Fibroblast of pulmonary artery (primary cell): ENCODE measurements around the gene IL34.
A peak's percentile ranks its signal among the peaks of the same experiment; 100 is the strongest.

Experiments used
- DNase-seq: peaks from one replicate; pipeline ENCODE4 v3.0.0-alpha.2; 2010; ENCODE audit warnings: low read depth
- H3K4me3 ChIP-seq: replicated peaks from 2 replicates; pipeline ENCODE4 v1.5.1; 2011; ENCODE audit warnings: low read depth, mild to moderate bottlenecking, control low read depth, low read length, moderate library complexity
- TF ChIP-seq, protein P1 (sequence below): IDR thresholded peaks from 2 replicates; pipeline ENCODE4 v1.5.1; 2011; ENCODE audit warnings: mild to moderate bottlenecking, control low read depth, low read length, inconsistent platforms; ENCODE audit errors: missing control alignments

IL34 gene

DNA sequence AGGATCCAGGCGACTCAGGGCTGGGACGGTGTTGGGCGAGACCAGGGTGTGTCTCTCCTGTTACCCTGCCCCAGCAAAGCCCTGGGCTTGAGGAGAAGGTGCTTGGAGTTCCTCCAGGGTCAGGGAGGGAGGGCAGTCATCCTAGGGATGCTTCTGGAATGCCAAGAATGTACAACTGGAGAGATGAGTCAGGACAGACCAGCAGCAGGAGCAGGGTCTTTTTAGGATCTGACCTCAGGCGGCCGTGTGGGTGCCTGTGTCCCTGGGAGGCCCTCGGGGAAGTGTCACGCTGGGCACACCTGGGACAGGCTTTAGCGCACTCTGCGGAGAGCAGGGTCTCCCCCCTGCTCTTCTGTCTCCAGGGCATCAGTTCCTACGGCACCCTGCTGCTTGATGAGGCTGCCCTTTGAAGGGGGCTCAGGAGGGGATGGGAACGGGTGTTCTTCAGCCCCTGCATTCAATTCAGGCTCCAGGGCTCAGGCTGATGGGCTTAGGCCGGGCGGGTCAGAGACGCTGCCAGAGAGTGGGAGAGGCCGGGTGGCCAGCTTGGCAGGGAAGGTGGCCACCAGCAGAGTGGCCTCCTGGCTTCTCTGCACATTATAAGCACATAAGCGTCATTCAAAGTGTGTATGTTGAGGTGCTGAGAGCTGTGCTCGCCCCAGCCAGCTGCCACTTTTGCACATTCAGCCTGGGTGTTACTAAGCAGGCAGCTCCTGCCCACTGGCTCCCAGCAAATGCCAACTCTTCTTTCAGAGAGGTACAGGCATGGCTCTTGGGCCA, 47.9 kb downstream of the IL34 start:
- no peak overlapping the region for H3K4me3 ChIP-seq
- TF ChIP-seq, protein P1, sequence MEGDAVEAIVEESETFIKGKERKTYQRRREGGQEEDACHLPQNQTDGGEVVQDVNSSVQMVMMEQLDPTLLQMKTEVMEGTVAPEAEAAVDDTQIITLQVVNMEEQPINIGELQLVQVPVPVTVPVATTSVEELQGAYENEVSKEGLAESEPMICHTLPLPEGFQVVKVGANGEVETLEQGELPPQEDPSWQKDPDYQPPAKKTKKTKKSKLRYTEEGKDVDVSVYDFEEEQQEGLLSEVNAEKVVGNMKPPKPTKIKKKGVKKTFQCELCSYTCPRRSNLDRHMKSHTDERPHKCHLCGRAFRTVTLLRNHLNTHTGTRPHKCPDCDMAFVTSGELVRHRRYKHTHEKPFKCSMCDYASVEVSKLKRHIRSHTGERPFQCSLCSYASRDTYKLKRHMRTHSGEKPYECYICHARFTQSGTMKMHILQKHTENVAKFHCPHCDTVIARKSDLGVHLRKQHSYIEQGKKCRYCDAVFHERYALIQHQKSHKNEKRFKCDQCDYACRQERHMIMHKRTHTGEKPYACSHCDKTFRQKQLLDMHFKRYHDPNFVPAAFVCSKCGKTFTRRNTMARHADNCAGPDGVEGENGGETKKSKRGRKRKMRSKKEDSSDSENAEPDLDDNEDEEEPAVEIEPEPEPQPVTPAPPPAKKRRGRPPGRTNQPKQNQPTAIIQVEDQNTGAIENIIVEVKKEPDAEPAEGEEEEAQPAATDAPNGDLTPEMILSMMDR, result no peak
- peak; percentile 71 for DNase-seq

DNA sequence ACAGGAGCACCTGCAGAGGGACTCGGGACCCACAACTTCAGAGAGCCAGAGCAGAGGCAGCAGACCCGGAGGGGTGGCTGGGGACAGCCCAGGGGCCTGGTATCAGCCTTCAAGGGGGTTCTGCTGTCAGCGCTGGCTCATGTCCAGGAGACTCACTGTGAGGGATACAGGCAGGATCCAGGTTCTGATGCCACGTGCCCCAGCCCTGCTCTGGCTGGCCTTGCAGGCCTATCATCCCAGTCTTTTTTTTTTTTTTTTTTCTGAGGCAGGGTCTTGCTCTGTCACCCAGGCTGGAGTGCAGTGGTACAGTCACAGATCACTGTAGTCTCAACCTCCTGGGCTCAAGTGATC, 48.5 kb downstream of the IL34 start:
- no peak for DNase-seq
- H3K4me3 ChIP-seq, result no peak overlapping the region
- TF ChIP-seq, protein P1, result no peak

DNA sequence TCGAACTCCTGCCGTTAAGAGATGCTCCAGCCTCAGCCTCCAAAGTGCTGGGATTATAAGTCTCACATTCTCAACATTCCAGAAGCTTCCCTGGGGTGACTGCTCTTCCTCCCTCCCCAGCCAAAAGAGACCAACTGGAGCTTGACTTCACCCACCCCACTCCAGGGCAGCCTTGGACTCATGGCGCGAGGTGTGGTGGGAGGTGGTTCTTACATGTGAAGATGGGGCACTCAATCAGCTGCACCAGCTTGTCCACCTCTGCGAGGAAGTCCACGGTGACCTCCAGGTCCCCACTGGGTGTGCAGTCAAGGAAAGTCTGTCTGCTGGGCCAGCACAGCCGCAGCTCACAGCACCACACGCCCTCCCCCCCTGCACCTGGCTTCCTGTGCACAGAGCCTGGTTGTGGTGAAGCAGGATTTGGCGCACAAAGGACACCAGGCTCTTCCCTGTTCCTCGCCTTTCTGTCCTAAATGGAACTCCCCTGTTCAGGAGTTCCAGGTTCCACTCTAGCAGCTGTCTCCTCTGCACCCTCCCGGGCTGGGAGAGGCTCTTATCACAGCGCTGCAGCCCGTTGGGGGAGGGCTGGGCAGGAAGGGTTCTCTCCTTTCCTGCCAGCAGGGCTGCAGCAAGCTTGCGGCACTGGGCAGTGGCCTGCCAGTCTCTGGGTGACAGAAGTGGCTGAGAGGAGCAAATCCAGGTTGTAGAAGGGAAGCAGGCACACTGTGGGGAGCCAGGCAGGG, 49.1 kb downstream of the IL34 start:
- no peak for DNase-seq
- no peak overlapping the region for H3K4me3 ChIP-seq
- TF ChIP-seq, protein P1, result no peak

DNA sequence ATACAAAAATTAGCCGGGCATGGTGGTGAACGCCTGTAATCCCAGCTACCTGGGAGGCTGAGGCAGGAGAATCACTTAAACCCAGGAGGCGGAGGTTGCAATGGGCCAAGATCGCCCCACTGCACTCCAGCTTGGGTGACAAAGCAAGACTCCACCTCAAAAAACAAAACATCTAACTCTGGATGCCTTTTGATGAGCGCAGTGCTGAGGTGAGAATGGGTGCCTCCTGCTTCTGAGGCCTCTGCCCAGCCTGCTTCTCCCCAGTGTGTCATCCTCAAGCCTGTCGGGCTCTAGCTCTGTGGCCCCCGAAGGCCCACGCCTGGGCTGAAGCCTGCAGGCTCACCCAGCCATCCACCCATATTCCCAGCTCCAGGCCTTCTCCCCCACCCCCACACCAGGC, 50.0 kb downstream of the IL34 start:
- no peak for DNase-seq
- H3K4me3 ChIP-seq, result no peak overlapping the region
- TF ChIP-seq, protein P1, result no peak

DNA sequence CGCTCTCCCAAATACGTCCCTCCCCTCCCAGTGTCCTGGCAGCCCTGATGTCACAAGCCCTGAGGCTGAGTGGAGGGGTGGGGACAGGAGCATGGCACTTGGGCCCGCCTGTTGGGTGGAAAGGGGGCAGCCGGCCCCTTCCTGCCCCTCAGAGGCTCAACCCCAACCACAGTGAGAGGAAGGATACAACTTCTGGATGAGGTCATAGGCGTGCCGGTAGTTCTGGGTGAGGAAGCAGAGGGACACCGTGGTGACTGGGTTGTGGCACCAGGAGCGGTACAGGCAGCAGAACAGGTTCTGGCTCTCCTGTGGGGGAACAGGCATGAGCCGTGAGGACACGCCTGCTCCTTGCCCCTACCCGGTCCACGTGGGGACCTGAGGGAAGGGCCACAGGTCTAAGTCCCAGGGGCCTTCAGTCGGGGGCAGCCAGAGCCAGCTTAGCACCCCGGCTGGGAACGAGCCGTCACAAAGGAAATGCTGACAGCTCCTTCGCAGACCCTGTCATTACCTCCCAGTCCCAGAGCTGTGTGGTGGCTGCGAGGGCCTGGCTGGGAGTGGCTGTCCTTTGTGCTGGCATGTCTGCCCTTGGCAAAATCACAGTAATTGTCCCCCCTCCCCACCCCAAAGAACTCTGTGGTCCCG, 50.7 kb downstream of the IL34 start:
- H3K4me3 ChIP-seq, result no peak overlapping the region
- TF ChIP-seq, protein P1, result no peak
- no peak for DNase-seq

DNA sequence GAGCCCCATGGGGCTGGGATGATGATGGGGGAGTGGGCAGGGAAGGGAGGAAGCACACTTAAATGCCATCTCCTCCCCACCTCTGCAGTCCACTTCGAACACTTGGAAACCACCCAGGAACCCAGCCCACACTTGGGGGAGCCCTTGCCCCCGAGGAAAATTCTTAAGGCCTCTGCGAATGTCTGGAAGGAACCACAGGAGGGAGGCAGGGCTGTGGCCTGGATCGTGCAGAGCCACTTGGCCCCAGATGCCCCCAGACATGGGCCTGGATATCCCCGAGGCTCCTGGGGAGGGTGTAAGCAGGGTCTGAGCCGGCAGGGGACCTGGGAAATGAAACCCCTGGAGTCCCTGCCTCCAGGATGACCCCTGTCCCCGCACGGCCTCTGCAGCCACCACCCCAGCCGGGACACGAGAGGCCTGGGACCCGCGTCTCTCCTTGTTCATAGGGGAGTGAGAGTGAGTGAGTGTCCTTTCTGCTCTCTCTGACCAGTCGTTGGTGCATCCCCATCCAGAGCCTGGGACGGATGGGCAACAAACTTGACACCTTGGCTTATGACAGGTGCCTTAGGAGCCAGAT, 51.3 kb downstream of the IL34 start:
- no peak overlapping the region for H3K4me3 ChIP-seq
- TF ChIP-seq, protein P1, result no peak
- no peak for DNase-seq
